Activated B cell treated with CpG ODN at 0.5 μM for 24 hours (primary cell): Measurements from ENCODE around the gene KIAA1217. TPM values are rescaled to one million over a fixed set of nuclear protein-coding genes. Genes with fewer than 3 reads are reported as not detected.
"Not testable (repeated sequence)": the region's sequence is repeated elsewhere in the genome, so short reads cannot be mapped to it uniquely, and the experiment has no call there.

Source experiments
- ATAC-seq: fragments of 200-7000 bp; cut with Tn5 transposase; one replicate; pipeline ENCODE4 v1.10.0; 2021; ENCODE audit warnings: low read depth, mild to moderate bottlenecking, moderate library complexity
- CTCF ChIA-PET: fragments of 350-600 bp; sonication (Branson Sonifier 250); formaldehyde crosslinking; loops from one replicate; lab custom pipeline; 2021; ENCODE audit warnings: antibody characterized with exemption; lab: Charles Lee
- POLR2A ChIA-PET: fragments of 350-600 bp; sonication (Branson Sonifier 250); formaldehyde crosslinking; loops from one replicate; lab custom pipeline; 2021; ENCODE audit warnings: antibody characterized with exemption; lab: Charles Lee
- DNase-seq: peaks from one replicate; pipeline ENCODE4 v3.0.0; 2022
- H3K27ac Mint-ChIP-seq: one replicate; pipeline ENCODE4 v1.8.0; 2020; ENCODE audit warnings: mixed read lengths
- H3K27me3 Mint-ChIP-seq: one replicate; pipeline ENCODE4 v1.8.0; 2021; ENCODE audit warnings: mixed read lengths
- H3K36me3 Mint-ChIP-seq: one replicate; pipeline ENCODE4 v1.8.0; 2021; ENCODE audit warnings: low read depth, mixed read lengths
- H3K4me1 Mint-ChIP-seq: one replicate; pipeline ENCODE4 v1.8.0; 2021; ENCODE audit warnings: mixed read lengths
- H3K4me3 Mint-ChIP-seq: one replicate; pipeline ENCODE4 v1.8.0; 2020; ENCODE audit warnings: mild to moderate bottlenecking, mixed read lengths
- H3K9me3 Mint-ChIP-seq: one replicate; pipeline ENCODE4 v1.8.0; 2020; ENCODE audit warnings: mixed read lengths
- CTCF ChIP-seq: fragments of 200-600 bp; IDR thresholded peaks from one replicate; pipeline ENCODE4 v1.8.0; 2022; ENCODE audit warnings: antibody characterized with exemption, mild to moderate bottlenecking
- intact Hi-C: fragments of 100-400 bp; cut with micrococcal nuclease; formaldehyde crosslinking; loops from one replicate; pipeline ENCODE4 v1.15.1; 2024
- total RNA-seq: library from RNA; stranded (reverse); gene quantifications from 2 replicates; pipeline ENCODE4 v1.2.3, GENCODE V29; 2022

The KIAA1217 gene
- total RNA-seq, 1 donor from 2014 or later = 0.71 TPM

- H3K4me3 Mint-ChIP-seq = no peak overlapping the region
- POLR2A ChIA-PET = no interaction called here
- peaks cover 4% of the 10 kb centered on the region for H3K9me3 Mint-ChIP-seq
- intact Hi-C loops = no loop called here
- TF ChIP-seq CTCF = no peak
- H3K27ac Mint-ChIP-seq = no peak overlapping the region
- DNase-seq = no peak
- H3K27me3 Mint-ChIP-seq = no peaks in the 10 kb centered on the region
- ATAC-seq = no peak
- no peaks in the 10 kb centered on the region for H3K4me1 Mint-ChIP-seq
- no peaks in the 10 kb centered on the region for H3K36me3 Mint-ChIP-seq
- CTCF ChIA-PET = no interaction called here
Observed at GRCh38 chr10:24331457-24331856, 122.5 kb downstream of the KIAA1217 start.

GRCh38 chr10:24333736-24334135 lies 124.8 kb downstream of the KIAA1217 start:
- H3K36me3 Mint-ChIP-seq = no peaks in the 10 kb centered on the region
- no peaks in the 10 kb centered on the region for H3K27me3 Mint-ChIP-seq
- ChIA-PET POLR2A (no interaction called here), CTCF (no interaction called here)
- intact Hi-C loops = no loop called here
- DNase-seq = no peak
- no peaks in the 10 kb centered on the region for H3K4me1 Mint-ChIP-seq
- no peak for TF ChIP-seq CTCF
- no peak overlapping the region for H3K27ac Mint-ChIP-seq
- no peak for ATAC-seq
- H3K4me3 Mint-ChIP-seq = no peak overlapping the region
- H3K9me3 Mint-ChIP-seq = no peaks in the 10 kb centered on the region

GRCh38 chr10:24334279-24334939 lies 125.5 kb downstream of the KIAA1217 start:
- Mint-ChIP-seq H3K27me3 (no peaks in the 10 kb centered on the region), H3K4me3 (no peak overlapping the region), H3K4me1 (no peaks in the 10 kb centered on the region), H3K9me3 (no peaks in the 10 kb centered on the region), H3K27ac (no peak overlapping the region), H3K36me3 (no peaks in the 10 kb centered on the region)
- POLR2A ChIA-PET = no interaction called here
- TF ChIP-seq CTCF = no peak
- ATAC-seq = no peak
- intact Hi-C loops = no loop called here
- no peak for DNase-seq
- CTCF ChIA-PET = no interaction called here

DNA sequence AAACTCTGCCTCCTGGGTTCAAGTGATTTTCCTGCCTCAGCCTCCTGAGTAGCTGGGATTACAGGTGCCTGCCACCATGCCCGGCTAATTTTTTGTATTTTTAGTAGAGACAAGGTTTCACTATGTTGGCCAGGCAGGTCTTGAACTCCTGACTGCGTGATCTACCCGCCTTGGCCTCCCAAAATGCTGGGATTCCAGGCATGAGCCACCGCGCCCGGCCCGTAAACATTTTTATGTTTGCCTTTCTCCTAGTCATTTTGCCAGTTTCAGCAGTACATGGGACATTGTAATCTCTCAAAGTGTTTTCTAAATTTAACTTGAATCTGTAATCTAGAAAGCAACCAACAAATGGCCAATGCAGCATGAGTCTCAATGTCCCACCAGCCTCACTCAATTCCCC lies 128.8 kb downstream of the KIAA1217 start:
- H3K4me3 Mint-ChIP-seq, H3K4me1 Mint-ChIP-seq: not testable (repeated sequence)

DNA sequence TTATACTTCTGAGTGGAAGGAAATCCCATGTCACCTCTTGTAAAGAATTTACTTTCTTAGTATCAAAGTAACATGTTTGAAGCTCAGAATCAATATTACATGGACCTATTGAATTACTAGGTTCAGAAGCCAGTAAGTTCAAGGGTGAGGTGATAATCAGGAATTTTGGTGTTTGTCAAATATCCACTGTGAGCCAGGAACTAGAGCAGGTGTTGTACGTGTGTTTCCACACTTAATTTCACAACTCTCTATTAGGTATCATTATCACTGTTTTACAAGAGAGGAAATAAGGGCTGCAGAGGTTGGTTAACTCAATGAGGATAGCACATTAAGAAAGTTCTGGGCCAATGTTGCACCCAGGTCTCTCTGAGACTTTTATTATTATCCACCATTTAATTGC lies 130.4 kb downstream of the KIAA1217 start:
- POLR2A ChIA-PET = no interaction called here
- Mint-ChIP-seq H3K27ac (no peak overlapping the region), H3K9me3 (no peaks in the 10 kb centered on the region), H3K36me3 (no peaks in the 10 kb centered on the region), H3K4me3 (no peak overlapping the region), H3K4me1 (no peaks in the 10 kb centered on the region), H3K27me3 (no peaks in the 10 kb centered on the region)
- intact Hi-C loops = no loop called here
- TF ChIP-seq CTCF = no peak
- CTCF ChIA-PET = no interaction called here
- DNase-seq (no peak), ATAC-seq (no peak)

More for the DNA sequence above, 128.8 kb downstream of the KIAA1217 start:
- H3K27me3 Mint-ChIP-seq, POLR2A ChIA-PET, intact Hi-C loops, H3K27ac Mint-ChIP-seq, H3K9me3 Mint-ChIP-seq, CTCF ChIA-PET, DNase-seq, ATAC-seq, H3K36me3 Mint-ChIP-seq: not testable (repeated sequence)

GRCh38 chr10:24340446-24340845 lies 131.5 kb downstream of the KIAA1217 start:
- ChIA-PET CTCF (no interaction called here), POLR2A (no interaction called here)
- ATAC-seq (no peak), DNase-seq (no peak)
- no peak for TF ChIP-seq CTCF
- Mint-ChIP-seq H3K4me1 (no peaks in the 10 kb centered on the region), H3K9me3 (no peaks in the 10 kb centered on the region), H3K27ac (no peak overlapping the region), H3K27me3 (no peaks in the 10 kb centered on the region), H3K4me3 (no peak overlapping the region), H3K36me3 (no peaks in the 10 kb centered on the region)
- intact Hi-C loops = no loop called here
